Body of pancreas (tissue), 4 donors: ENCODE results near the gene OLIG3. TPM values are rescaled to one million over a fixed set of nuclear protein-coding genes. Genes with fewer than 3 reads are reported as not detected.

Experiments used
- ATAC-seq: fragments of 150-250 bp; one replicate; pipeline ENCODE4 v1.9.1; 2016
- DNase-seq, 4 donors: peaks; one replicate each; pipeline ENCODE4 v3.0.0-alpha.2; 2019
- H3K27ac ChIP-seq, 4 donors: fragments of 200-600 bp; sonication (generic); 1 replicate in 3 of 4; 2 replicates in 1 of 4; pipeline versions ENCODE4 v1.5.1 to v1.6.1; 2016 to 2019; ENCODE audit warnings: mild to moderate bottlenecking in 1 of 4, mixed read lengths in 1 of 4, moderate library complexity in 1 of 4
- H3K27me3 ChIP-seq, 2 donors: fragments of 200-600 bp; sonication (generic); one replicate each; pipeline ENCODE4 v1.6.0; 2016; ENCODE audit warnings: mild to moderate bottlenecking in 1 of 2
- H3K36me3 ChIP-seq, 2 donors: fragments of 200-600 bp; sonication (generic); replicated peaks in 1 of 2; 2 replicates each; pipeline ENCODE4 v1.5.1; 2016; ENCODE audit warnings: low read depth in 2 of 2; ENCODE audit not compliant: insufficient read depth in 1 of 2
- H3K4me1 ChIP-seq: fragments of 200-600 bp; sonication (generic); one replicate; pipeline ENCODE4 v1.6.0; 2016
- H3K4me3 ChIP-seq, 2 donors: fragments of 200-600 bp; sonication (generic); 1 replicate in 1 of 2; 2 replicates in 1 of 2; pipeline ENCODE4 v1.5.1; 2016 to 2019
- H3K9me3 ChIP-seq, 3 donors: fragments of 200-600 bp; sonication (generic); 1 replicate in 2 of 3; 2 replicates in 1 of 3; pipeline ENCODE4 v1.5.1; 2016
- POLR2A ChIP-seq, 3 donors: fragments of 450-650 bp; IDR thresholded peaks; one replicate each; pipeline ENCODE4 v1.6.1; 2016; ENCODE audit warnings: antibody characterized with exemption in 3 of 3, mild to moderate bottlenecking in 2 of 3
- WGBS, 2 donors: methylation state at CpG; one replicate each; pipeline ENCODE4 v1.1.5; 2017; 5-methylcytosine and 5-hydroxymethylcytosine counted together
- intact Hi-C: fragments of 100-400 bp; cut with DNase I; formaldehyde crosslinking; loops from one replicate; pipeline ENCODE4 v1.15.1; 2023
- total RNA-seq, 2 donors: library from RNA; depleted of rRNA; stranded (reverse); fragments of >200 nt; gene quantifications; one replicate each; pipeline ENCODE4 v1.1.0, GENCODE V29; 2016
- TF ChIP-seq, protein P1 (sequence below), 7 experiments: fragments of 450-650 bp in 4 of 7; fragments of 200-600 bp in 3 of 7; sonication (generic) in 3 of 7; IDR thresholded peaks; one replicate each; pipeline ENCODE4 v1.5.1; 2016 to 2019; ENCODE audit warnings: antibody characterized with exemption in 7 of 7

The OLIG3 gene
- total RNA-seq, 2 donors from 2014 or later, result not detected

DNA sequence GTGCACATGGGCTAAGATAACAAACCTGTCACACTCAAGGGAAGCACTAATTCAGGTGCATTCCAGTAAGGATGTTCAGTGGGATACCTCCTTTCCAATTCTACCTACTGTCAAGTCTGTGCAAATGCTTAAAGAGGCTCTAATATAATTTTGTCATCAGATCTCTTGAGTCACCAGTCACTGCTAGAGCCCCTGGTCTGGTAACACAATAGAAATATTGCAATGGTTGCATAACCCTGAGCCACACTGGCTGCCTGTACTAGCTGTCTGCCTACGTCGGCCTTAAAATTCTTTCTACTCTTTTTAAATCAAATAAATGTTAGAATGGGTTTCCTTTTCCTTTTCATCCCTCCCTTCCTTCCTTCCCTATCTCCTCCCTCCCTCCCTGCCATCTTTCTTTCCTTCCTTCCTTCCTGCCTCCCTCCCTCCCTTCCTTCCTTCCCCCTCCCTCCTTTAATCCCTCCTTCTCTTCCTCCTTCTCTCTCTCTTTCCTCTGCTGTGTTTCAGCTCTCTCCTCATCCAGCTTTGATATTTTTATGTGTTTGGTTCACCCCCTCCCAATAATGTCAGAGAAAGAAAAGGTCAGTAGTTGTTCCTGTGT lies 28.1 kb upstream of the OLIG3 start:
- 50 to 58% methylated on average over 2 of the region's 2 CpGs for WGBS, 2 donors
- TF ChIP-seq, protein P1, sequence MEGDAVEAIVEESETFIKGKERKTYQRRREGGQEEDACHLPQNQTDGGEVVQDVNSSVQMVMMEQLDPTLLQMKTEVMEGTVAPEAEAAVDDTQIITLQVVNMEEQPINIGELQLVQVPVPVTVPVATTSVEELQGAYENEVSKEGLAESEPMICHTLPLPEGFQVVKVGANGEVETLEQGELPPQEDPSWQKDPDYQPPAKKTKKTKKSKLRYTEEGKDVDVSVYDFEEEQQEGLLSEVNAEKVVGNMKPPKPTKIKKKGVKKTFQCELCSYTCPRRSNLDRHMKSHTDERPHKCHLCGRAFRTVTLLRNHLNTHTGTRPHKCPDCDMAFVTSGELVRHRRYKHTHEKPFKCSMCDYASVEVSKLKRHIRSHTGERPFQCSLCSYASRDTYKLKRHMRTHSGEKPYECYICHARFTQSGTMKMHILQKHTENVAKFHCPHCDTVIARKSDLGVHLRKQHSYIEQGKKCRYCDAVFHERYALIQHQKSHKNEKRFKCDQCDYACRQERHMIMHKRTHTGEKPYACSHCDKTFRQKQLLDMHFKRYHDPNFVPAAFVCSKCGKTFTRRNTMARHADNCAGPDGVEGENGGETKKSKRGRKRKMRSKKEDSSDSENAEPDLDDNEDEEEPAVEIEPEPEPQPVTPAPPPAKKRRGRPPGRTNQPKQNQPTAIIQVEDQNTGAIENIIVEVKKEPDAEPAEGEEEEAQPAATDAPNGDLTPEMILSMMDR (IDR thresholded peaks at IDR 0.05), result no peak
- no peak for TF ChIP-seq POLR2A (IDR thresholded peaks at IDR 0.05)

DNA sequence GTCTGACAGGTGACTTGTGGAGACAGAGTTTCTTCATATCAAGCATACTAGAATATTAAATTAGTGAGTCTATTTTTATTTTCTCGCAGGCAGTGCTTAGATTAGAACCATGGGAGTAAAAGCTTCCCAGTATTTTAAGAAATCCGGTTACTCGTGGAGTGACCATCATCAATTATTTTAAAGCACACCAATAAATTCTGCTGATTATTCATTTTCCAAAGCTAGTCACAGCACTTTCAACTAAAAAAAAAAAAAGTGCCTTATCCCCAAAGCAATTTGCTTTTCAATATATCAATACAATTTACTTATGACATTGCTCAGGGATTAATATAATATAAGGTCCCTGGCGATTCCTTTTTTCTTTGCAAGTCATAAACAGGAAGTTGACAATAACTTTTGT lies 26.3 kb upstream of the OLIG3 start:
- peaks cover 0 to 3% of the 10 kb centered on the region in 2 donors for H3K27me3 ChIP-seq
- no peak overlapping the region for H3K4me3 ChIP-seq
- no peak for TF ChIP-seq POLR2A (IDR thresholded peaks at IDR 0.05)
- TF ChIP-seq, protein P1 (IDR thresholded peaks at IDR 0.05), result no peak
- no peak overlapping the region for H3K27ac ChIP-seq
- H3K4me1 ChIP-seq, result peaks cover 7% of the 10 kb centered on the region
- H3K9me3 ChIP-seq, result no peaks in the 10 kb centered on the region
- intact Hi-C loops, result no loop called here
- H3K36me3 ChIP-seq, result no peaks in the 10 kb centered on the region
- no peak for DNase-seq
- no peak for ATAC-seq
- WGBS, 2 donors, result 82 to 84% methylated on average over 4 of the region's 4 CpGs

More for the DNA sequence above, 28.1 kb upstream of the OLIG3 start:
- no peak overlapping the region for H3K4me3 ChIP-seq
- DNase-seq (no peak), ATAC-seq (no peak)
- H3K9me3 ChIP-seq, result no peaks in the 10 kb centered on the region
- H3K4me1 ChIP-seq, result peaks cover 4% of the 10 kb centered on the region
- intact Hi-C loops, result no loop called here
- H3K27me3 ChIP-seq, result no peaks in the 10 kb centered on the region
- no peaks in the 10 kb centered on the region for H3K36me3 ChIP-seq
- no peak overlapping the region for H3K27ac ChIP-seq

DNA sequence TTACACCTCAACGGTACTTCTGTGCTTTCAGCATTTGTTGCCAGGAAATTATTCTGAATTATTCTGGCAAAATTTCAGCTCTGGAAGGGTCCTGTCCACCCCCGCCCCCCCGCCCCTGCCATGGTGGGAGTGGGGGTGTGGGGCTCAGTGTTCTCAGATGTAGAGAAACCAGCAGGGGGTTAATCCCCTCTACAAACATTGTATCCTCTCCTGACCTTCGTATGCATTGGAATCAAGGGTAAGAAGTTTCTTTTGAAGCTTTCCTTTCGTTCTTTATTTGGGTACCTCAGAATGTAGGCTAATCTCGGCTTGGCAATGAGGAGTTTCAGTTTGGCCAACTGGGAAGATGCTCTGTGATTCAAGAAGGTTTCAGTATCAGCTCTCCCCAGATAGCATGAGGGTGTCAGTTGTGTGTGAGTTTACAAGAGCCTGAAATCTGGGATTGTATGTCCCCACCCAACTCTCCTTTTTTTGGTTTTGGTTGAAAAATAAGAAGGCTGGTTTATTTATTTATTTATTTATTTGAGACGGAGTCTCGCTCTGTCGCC lies 25.5 kb upstream of the OLIG3 start:
- Histone ChIP-seq H3K27ac (no peak overlapping the region), H3K27me3 (peaks cover 0 to 9% of the 10 kb centered on the region in 2 donors), H3K9me3 (no peaks in the 10 kb centered on the region), H3K36me3 (no peaks in the 10 kb centered on the region), H3K4me1 (peaks cover 7% of the 10 kb centered on the region), H3K4me3 (no peak overlapping the region)
- intact Hi-C loops, result no loop called here
- ATAC-seq (no peak), DNase-seq (no peak)
- 40 to 47% methylated on average over 7 to 9 of the region's 9 CpGs for WGBS, 2 donors
- TF ChIP-seq POLR2A (IDR thresholded peaks at IDR 0.05), result no peak
- TF ChIP-seq, protein P1 (IDR thresholded peaks at IDR 0.05), result no peak

DNA sequence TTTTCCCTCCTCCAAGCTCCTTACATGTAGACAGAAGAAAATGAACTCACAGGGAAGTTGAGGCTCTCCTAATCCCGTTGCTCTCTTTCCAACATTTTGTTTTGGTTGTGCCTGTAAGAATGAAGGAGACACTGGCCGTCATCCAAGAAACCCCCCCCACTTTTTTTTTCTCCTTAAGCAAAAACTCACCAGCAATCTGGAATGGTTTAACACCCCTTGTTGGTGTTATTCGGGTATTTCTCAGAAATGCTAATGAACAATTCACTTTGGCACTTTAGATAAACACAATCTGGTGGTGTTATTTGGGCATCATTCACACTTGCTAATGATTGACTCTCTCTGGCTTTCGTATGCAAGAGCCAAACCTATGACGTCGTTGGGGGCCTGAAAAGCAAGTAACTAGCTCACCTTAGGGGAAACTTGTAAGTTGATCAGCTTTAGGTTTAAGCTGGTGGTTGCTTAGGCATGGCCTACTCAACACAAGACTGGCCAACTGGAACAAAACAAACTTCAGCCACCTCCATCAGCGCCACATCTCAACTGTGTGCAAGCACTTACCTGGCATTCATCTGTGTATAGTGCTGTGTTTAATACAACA lies 24.3 kb upstream of the OLIG3 start:
- no peak overlapping the region for H3K27ac ChIP-seq
- DNase-seq (no peak), ATAC-seq (no peak)
- intact Hi-C loops, result no loop called here
- TF ChIP-seq, protein P1 (IDR thresholded peaks at IDR 0.05), result no peak
- TF ChIP-seq POLR2A (IDR thresholded peaks at IDR 0.05), result no peak
- peaks cover 7% of the 10 kb centered on the region for H3K4me1 ChIP-seq
- H3K36me3 ChIP-seq, result no peaks in the 10 kb centered on the region
- H3K4me3 ChIP-seq, result no peak overlapping the region
- H3K27me3 ChIP-seq, result peaks cover 0 to 15% of the 10 kb centered on the region in 2 donors
- 43 to 46% methylated on average over 7 of the region's 7 CpGs for WGBS, 2 donors
- H3K9me3 ChIP-seq, result no peaks in the 10 kb centered on the region
